HG02938 (cell line): Measurements from ENCODE around the gene AKIP1.
"Not testable (repeated sequence)": the region's sequence is repeated elsewhere in the genome, so short reads cannot be mapped to it uniquely, and the experiment has no call there.

Source experiments
- ATAC-seq: cut with Tn5 transposase; IDR thresholded peaks from one replicate; pipeline ENCODE4 v1.9.1; 2021; ENCODE audit warnings: mild to moderate bottlenecking, moderate library complexity; ENCODE audit not compliant: unreplicated experiment

Gene AKIP1

DNA sequence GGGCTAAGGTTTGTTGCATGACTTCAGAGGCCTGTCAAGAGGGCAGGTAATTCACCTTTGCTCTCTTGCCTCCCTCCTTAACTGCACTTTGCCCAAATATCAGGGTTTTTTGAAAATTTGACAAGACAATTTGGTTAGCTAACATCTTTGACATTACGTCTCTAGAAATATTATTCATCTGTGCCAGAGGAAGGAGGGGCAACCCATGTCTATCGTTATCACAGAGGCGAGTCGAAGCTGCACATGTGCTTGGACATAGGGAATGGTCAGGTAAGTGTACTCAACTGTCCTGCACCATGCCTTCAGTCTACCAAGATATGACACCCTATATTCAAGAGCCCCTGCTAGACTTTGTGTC is 3.7 kb downstream of the AKIP1 start:
- ATAC-seq: no peak

DNA sequence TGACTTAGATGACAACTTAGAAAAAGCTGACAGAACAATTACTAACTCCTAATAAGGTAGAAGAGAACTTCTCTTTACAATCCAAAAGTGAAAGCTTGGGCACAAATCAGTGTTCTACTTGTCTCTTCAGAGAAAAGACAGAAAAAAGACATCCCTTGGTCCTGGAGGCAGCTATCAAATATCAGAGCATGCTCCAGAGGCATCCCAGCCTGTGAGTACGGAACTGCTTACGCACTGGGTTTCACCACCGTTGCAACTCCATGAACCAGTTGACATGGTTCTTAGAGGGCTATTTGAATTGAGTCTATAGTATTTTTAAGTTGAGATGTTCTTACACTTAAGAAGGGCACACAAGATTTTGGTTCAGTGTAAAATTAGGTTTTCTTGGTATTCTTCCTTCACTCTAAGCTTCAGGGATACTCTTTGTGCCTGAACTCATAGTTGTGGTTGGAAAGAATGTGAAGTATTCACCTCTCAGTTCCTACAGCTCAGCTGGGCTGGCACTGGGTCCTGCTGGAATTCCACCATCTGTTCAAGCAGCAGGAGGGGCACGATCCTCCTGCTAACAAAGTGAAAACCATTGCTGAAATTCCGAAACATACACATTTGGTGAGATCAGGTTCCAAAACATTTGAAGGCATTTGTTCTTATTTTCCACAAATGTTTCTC is 6.3 kb downstream of the AKIP1 start:
- ATAC-seq: no peak

DNA sequence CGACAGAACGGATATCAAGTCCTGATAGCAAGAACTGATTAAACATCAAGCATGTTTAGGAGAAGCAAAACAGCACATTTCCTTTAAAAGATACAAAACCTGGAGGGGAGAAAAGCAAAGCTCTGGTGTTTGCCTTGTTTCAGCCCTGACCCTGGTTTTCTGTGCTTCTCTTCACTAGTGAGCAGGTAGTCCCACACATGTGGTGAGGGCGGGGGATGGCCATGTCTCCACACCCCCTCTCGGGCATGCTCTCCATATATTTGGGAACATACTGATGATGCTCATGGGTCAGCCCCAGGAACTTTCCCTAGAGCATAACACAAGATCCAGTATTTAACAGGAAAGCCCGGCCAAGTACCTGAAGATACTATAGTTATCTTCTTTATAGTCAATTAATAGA is 11.7 kb downstream of the AKIP1 start:
- ATAC-seq: no peak

DNA sequence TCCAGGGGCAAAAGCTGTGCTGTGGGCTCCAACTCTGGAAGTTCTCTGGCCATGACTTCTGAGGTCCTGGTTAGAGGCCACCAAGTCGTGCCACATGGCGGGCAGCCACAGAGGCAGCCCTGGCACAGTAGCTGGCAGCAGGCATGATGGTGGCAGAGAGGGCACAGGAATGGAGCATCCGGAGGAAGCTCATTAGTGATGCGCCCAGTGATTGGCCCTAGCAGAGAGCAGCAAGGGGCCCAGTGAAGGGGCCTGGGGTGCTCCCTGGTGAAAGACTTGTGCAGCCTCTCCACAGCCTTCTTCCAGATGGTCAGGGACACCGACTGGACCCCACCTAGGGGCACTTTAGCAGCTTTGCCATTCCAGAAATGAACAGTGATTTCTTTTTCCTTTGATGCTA is 14.7 kb downstream of the AKIP1 start:
- no peak for ATAC-seq

DNA sequence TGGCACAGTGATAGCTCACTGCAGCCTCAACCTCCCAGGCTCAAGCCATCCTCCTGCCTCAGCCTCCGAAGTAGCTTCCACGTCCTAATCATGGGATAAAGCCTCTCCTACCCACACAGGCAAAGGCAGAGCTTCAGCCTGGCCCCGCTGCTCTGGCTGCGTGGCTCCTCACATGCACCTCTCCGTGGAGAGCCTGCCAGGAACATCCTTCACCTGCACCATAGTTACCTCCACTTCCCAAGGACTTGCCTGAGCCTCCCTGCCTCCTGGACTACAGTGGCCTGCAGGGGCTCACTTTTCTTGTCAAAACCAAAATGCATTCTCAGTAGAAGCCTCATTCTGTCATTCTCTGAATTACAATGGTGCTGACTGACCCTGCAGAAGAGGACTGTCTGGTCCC is 15.2 kb downstream of the AKIP1 start:
- no peak for ATAC-seq

DNA sequence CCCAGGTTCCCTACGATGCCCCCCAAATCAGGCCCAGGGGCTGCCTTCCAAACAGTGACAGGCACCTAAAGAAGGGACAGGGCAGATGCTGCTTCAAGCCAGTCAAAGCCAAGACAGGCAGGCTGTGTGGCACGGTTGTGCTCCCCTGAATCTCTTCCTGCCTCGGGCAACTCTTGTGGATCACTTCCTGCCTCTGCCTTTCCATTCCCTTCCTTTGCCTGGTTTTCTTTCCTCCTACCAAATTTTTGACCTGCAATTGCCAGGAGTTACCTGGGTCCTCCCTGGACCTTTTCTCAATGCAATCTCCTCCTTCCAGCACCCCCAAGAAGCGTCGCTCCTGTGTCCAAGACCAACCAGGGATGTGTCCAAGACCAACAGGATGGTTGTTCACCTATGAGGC is 16.2 kb downstream of the AKIP1 start:
- ATAC-seq: no peak

DNA sequence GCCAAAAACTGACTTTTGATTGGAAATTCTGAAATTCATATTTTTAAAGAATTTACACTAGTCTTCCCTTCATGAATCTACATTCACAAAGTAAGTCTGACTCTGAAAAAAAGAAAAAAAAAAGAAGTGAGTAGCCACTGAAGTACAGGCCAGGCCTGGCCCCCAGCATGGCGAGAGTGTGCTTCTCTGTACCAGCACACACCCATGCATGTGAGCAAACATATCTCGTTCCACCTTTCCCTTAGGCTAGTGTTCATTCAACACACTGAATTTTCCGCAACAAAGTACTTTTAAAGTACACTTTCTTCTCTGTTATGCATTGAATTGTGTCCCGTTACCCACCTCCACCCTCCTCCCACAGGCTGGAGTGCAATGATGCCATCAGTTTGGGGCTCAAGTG is 17.2 kb downstream of the AKIP1 start:
- ATAC-seq: no peak

DNA sequence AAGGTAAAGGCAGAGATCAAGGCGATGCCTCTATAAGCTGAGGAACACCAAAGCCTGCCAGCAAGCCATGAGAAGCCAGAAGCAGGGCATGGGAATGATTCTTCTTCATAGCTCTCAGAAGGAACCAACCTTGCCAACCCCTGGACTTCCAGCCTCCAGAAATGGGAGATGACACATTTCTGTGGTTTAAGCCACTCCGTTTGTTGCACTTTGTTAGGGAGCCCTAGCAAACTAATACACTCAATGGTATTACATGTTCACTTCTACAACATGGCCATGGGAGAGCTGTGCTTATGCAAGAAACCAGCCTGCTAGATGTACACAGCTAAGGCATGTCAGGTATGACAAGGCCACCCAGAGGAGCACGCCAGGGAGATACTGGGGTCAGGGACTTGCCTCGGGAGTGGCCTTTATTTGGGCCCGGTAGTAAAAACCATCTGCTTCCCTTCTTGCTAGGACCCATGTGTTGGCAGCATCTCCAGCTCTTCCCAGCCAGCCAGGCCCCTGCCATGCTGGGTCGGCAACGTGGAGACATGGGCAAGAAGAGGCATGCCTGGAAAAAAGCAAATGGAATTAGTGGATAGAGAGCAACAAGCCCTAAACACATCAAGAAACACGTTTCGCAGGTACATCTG is 18.1 kb downstream of the AKIP1 start:
- no peak for ATAC-seq

DNA sequence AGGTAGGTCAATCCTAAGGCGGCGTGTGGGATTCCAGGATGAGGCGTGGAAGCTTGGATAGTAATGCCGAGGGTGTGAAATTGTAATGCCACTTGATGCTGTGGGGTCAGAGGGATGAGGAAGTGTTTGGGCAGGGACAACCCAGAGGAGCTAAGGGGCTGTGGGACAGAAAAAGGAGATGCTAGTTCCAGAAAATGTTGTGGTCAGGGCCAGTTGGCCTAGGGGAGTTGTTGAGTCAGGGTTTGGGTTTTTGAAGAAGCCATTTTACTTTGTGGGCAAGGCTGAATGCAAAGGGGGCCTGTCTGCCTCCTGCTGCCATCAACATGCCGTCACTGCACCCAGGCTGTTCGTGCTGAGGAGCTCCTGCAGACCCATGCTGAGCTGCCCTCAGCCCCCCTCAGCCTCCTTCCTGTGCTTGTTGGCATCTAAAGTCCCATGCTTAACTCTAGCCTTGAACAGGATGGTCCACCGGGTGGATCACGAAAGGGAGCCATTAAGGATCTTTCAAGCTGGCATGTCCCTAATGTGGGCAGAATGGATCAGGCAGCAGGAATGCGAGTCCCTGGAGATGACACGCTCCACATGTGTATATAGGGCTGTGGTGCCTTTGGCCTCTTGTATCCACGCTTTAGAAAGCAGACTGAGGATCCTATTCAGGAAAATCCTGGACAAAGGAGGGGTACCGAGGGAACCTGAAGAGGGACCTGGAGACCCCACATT is 19.6 kb downstream of the AKIP1 start:
- no peak for ATAC-seq

DNA sequence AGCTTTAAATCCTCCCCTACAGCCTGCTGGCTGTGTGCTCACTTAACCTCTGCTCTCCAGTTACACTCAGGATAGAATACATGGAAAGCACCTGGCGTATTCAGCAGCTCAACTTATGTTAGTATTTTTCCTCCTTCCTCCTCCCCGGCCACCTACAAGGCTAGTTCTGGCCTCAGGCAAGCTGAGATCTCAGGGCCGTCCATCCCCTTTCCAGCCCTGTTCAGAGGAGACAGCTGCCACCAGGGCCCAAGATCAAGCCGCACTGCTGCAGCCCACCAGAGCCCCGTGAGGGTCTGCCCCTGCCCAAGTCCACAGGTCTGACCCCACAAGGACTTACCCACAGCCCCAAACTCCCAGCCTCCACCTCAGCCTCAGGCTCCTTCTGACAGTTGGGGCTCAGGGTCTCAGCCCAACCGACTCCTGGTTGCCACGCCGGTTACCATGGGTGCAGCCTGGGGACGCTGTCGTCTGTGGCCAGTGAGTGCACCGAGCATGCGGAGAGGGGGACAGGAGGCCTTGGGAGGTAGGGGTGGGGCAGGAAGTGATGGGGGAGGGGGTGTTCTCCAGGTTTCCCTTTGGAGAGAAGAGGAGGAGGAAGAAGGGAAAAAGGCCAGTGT is 21.7 kb downstream of the AKIP1 start, which contains the start of gene C11orf16:
Gene C11orf16, minus strand, starts transcription at position 384 of the 617 bp plus-strand sequence. CDS start 639 bp downstream, outside the sequence.
- no peak for ATAC-seq

DNA sequence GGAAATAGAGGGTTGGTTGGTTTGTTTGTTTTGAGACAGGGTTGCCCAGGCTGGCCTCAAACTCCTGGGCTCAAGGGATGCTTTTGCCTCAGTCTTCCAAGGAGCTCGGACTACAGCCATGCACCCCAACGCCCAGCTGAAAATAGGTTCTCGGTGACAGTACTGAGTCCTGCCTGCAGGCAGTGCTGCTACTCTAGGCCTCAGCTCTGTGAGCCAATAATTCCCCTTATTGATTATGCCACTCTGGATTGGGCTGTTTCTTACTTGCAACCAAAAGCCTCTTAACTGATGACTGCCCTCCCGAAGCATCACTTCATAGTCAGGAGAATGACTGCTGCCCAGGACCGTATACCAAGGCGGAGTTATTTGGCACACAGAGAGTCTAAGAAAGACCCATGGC is 22.9 kb downstream of the AKIP1 start:
- no peak for ATAC-seq

DNA sequence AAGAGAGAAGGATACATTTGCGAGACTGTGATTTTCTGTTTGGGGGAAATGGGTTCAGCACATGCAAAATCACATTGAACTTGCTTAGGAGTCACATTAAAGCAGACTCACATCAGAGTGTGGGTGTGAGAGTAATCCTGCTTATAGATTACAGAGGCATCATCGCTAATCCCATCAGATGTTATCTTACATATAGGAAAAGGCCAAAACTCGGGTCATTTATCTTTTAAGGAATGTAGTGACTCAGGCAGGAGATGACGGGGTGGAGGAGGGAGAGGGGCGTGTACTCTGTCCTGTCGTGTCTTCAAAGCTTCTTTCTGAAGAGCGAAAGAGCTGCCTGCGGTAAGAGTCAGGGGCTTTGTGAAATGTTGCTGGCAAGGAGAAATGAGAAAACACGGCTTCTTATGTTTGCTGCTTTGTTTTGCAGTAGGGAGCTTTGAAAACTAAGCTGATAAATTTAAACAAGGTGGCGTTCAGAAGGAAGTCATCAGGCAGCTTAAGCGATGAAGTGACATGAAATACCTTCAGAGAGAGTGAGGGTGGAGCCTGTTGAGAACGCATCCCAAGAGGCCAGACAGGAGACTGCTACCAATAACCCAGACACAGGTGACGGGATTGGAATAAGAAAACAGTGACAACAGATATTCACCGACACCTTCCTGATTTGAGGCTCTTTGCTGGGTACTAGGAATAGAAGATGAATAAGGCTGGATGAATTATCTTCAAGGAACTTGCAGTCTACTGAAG is 23.9 kb downstream of the AKIP1 start:
- ATAC-seq: no peak

DNA sequence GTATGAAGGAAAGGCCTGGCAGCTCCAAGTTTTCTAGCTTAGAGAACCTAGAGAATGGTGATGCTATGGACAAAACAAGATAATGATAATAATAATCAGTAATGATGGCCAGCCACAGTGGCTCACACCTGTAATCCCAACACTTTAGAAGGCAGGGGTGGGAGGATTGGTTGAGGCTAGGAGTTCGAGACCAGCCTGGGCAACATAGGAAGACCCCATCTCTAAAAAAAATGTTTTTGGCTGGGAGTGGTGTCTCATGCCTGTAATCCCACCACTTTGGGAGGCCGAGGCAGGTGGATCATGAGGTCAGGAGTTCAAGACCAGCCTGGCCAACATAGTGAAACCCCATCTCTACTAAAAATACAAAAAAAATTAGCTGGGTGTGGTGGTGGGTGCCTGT is 24.8 kb downstream of the AKIP1 start:
- not testable (repeated sequence) for ATAC-seq

DNA sequence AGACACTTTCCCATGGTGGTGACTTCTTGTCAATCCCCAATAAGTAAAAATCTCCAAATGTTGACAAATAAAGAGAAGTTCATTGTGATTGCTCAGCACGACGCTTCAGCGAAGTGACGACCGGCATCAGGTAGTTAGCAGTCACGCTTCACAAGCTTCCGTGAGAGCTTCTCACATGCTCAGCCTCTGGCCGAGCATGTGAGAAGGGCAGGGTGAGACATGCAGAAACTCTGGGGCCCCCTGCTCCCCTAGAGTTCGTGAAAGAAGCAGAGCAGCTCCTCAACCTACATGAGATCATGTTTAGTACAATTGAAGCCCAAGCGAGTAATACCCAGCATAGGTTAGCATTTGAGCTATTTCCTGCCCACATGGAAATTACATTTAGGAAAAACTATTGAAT is 26.2 kb downstream of the AKIP1 start:
- ATAC-seq: no peak

DNA sequence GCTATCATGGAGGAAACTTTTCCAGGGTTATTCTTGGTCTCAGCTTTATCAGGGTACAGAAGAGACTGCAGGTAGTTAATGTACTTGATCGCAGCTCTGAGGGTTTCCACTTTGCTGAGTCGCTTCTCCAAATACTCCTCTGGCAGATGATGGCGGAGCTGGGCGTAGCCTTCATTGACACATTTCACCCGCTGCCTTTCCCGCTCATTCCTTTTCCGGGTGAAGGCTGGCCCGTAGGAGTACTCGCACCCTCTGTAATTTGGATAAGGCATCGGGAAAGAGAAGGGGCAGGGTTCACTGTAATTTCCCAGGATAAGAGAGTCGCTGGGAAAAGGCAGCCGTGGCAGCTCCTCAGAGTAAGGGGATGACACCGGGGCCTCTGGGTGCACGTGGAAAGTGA is 26.7 kb downstream of the AKIP1 start:
- ATAC-seq: no peak

DNA sequence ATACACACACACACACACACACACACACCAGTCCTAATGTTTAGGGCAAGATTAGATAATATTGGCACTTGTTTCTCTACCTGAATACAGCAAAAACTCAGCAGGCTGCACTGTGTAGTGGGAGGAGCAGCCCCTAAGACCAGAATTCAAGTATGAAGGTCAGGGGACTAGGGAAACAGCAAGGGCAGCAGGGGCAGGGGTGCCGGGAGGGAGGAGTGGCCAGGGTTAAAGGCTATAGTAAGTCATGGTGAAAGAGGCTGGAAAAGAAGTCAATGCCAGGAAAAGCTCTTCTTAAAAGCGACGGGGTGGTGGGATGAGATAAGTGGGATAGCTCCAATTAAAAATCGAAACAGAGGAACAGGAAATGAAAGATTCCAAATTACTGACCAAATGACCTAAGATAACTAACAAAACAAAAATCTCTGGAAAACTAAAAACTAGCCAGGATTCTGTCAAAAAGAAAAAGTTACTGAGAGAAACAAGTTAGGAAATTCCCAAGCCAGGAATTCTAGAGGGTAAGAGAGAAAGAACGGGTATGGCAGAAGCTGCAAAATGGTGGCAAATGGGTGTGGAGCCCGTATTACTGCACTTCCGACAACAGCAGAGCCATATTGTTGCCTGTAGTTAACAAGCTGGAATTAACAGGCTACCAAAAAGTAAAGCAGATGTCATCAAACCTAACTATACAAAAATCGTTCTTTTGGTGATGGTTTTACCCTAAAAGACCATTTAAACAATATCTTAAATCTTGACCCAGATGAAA is 30.5 kb downstream of the AKIP1 start:
- no peak for ATAC-seq

DNA sequence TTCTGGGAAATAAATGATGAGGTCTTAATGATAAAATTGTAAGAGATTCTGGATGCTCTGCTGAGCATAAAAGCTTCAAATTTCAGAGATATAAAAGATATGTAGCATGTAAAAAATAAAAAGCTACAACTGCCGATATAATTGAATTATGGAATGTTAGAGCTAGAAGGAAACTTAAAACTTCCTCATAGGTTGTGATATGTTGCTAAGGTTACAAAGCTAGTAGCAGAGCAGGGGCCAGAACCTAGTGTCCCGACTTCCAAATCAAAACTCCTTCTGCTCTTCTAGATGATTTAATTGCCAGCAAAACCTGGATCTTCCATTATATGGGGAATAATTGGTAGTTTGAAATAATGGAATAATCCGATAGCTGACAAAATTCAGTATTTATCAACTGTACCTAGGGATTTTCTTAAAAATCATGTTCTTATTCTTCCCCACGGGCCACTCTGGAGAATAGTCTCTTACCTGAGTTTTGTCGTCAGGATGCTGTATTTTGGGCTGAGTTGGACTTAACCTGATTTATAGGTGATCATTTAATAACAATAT is 31.6 kb downstream of the AKIP1 start, which contains the start of gene ASCL3:
Gene ASCL3, minus strand, starts transcription at position 499 of the 549 bp plus-strand sequence. CDS start 4,855 bp downstream, outside the sequence.
- ATAC-seq: no peak

DNA sequence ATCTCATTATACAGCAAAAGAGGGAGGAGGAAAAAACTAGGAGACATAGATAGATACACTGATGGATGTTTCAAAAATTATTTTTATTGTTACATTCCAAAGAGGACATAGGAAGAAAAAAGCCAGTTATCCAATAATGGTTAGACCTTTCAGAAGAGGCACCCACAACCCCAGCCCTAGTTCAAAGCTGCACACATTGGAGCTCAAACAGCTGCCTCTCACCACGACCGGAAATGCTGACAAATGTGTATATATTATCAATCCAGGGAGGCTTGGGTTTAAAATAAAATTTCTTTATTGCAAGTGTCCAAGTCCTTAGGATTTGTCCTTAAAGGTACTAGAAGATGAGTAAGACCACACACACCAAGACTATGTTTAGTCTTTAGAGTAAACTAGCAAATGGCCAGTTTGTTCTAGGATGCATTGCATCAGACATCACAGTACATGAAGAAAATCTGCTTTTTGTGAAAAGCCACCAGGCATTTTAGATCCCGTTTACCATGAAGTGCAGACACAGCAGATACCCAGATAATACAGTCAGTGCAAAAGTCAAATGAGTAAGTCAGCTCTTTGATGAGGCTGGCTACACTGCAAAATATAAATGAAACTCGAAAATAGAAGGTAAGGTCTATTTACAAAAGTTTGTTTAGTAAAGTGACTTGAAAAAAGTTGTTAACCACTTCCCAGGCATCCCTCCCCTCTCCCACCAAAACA is 36.4 kb downstream of the AKIP1 start:
- ATAC-seq: no peak

DNA sequence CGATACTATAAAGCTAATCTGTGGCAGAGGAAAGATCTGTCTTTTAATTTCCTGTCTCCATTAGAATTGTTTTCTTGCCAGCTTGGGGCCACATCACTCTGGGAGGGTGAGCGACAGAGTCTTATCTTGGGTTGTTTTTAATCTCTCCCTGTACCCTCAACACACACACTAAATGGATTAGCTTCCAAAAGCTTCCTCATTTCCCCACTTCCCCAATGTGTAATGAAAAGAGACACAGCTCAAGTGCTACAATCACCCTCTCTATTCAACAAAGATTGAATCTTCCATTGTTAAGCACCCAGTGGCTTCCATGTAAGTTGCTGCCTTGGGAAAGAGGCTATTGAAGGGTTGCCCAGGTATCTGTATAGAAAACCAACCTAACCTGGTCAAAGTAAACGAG is 37.9 kb downstream of the AKIP1 start:
- no peak for ATAC-seq
